GM12865 (cell line): ENCODE data around the gene PRRG2.

Source experiments
- DNase-seq: peaks from one replicate; pipeline ENCODE4 v3.0.0; 2010; ENCODE audit warnings: low read depth
- H3K4me3 ChIP-seq: 2 replicates; pipeline ENCODE4 v1.5.1; 2011; ENCODE audit warnings: mild to moderate bottlenecking, low read depth, low read length, control low read depth
- TF ChIP-seq, protein P1 (sequence below): IDR thresholded peaks from 2 replicates; pipeline ENCODE4 v1.5.1; 2011; ENCODE audit warnings: low read length, control low read depth, low read depth, inconsistent platforms; ENCODE audit not compliant: insufficient read depth; ENCODE audit errors: missing control alignments

Gene PRRG2

DNA sequence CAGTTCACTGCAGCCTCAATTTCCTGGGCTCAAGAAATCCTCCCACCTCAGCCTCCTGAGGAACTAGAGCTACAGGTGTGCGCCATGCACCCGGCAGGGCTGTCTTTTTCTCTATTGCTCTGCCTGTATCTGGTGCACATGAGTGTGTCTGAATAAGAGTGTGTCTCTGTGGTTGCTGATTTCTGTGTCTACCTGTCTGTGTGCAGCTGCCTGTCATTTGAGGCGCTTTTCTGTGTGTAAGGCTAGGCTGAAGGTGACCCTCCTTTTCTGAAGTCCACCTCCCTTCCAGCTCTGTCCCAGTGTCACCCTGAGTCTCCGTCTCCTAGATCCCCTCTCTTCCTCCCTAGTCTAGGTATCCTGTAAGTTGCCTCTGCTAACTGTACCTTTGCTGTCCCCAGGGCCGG, 8.4 kb downstream of the PRRG2 start:
- H3K4me3 ChIP-seq: no peak overlapping the region
- TF ChIP-seq, protein P1, sequence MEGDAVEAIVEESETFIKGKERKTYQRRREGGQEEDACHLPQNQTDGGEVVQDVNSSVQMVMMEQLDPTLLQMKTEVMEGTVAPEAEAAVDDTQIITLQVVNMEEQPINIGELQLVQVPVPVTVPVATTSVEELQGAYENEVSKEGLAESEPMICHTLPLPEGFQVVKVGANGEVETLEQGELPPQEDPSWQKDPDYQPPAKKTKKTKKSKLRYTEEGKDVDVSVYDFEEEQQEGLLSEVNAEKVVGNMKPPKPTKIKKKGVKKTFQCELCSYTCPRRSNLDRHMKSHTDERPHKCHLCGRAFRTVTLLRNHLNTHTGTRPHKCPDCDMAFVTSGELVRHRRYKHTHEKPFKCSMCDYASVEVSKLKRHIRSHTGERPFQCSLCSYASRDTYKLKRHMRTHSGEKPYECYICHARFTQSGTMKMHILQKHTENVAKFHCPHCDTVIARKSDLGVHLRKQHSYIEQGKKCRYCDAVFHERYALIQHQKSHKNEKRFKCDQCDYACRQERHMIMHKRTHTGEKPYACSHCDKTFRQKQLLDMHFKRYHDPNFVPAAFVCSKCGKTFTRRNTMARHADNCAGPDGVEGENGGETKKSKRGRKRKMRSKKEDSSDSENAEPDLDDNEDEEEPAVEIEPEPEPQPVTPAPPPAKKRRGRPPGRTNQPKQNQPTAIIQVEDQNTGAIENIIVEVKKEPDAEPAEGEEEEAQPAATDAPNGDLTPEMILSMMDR: no peak

GRCh38 chr19:49590071-49590970, 9.2 kb downstream of the PRRG2 start:
- DNase-seq: peak; percentile 98
- TF ChIP-seq, protein P1: no peak
- H3K4me3 ChIP-seq: peak overlapping the region; percentile 76

More for the DNA sequence above, 8.4 kb downstream of the PRRG2 start:
- DNase-seq: no peak

DNA sequence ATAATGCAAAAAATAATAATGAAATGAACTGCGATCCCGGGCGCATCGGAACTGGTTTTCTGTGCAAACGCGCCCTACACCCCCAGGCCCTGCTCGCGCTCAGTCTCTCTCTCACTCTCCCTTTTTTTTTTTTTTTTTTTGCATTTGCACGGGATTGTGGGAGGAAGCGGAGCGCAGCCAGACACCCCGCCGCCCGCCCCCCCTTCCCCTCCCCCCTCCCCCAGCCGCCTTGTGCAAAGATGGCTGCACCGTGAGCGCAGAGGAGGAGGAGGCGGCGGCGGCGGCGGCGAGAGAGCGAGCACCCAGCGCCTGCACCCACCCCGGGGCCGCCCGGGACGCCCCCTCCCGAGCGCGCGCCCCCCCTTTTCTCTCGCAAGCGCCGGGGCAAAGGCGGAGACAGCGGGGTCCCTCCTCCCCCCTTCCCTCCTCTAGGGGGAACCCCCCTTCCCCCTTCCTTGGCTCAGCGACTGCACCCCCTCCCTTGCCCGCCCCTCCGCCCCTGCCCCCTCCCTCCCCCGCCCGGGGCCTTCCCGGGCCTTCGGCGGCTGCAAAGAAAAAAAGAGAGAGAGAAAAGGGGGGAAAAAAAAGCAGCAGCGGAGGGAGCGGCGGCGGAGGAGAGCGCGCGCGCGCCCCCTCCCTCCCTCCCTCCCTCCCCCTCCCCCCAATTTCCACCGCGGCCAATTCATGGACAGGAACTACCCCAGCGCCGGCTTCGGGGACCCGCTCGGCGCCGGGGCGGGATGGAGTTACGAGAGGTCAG, 10.0 kb downstream of the PRRG2 start, which contains the start of gene PRR12:
TSS of gene PRR12 (plus strand) at position 212 of the 760 bp plus-strand sequence. CDS start at position 685, 473 bp downstream.
- H3K4me3 ChIP-seq: peak within 1 kb of the TSS; percentile 76
- TF ChIP-seq, protein P1: no peak
- peak; percentile 87 for DNase-seq

DNA sequence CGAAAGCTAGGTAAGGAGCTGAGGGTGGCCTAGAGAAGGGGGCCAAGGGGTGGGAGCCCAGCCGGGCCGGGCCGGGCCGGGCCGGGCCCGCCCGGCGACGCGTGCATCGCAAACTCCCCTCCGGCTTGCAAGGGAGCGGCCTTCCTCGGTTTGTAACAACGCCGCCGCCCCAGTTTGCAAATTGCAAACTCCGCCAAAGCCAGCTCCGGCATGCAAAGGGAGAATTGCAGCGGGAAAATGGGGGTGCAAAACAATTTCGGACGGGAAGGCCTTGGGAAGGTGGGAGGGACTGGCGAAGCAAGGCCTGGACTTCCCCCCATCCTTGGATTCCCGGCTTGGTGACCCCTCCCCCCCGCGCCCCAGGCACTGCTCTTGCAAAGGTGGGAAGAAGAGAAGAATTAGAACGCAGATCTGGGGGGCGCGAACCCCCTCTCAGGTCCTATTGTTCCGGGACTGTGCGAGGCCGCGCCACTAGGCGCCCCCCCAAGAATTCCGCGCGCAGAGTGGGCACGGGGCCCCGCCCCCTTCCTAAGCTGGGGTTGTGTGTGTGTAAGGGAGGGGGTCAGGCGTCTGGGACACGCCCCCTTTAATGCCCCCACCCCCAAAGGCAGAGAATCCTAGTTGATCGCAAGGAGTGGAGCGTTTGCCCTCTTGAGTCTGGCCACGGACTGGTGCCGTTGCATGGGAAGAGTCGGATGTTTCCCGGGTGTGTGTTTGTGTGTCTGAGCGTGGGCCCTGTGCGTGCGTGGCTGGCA, 10.8 kb downstream of the PRRG2 start:
- peak; percentile 58 for DNase-seq
- TF ChIP-seq, protein P1: no peak
- H3K4me3 ChIP-seq: peak overlapping the region; percentile 76

- TF ChIP-seq, protein P1: no peak
- H3K4me3 ChIP-seq: peak overlapping the region; percentile 76
- DNase-seq: peak; percentile 45
Measured at GRCh38 chr19:49592486-49593232, 11.5 kb downstream of the PRRG2 start.
